GM23248 (cell line): ENCODE measurements around the gene ZNF365.

Source experiments
- EZH2 ChIP-seq: fragments of 200-600 bp; sonication (generic); IDR thresholded peaks from 2 replicates; pipeline ENCODE4 v1.6.1; 2018; ENCODE audit warnings: antibody characterized with exemption, mild to moderate bottlenecking; ENCODE audit not compliant: insufficient read depth, poor library complexity, severe bottlenecking
- EZH2phosphoT487 ChIP-seq: fragments of 200-600 bp; sonication (generic); IDR thresholded peaks from 2 replicates; pipeline ENCODE4 v1.6.1; 2018; ENCODE audit warnings: antibody characterized with exemption, moderate library complexity, mild to moderate bottlenecking, low read depth; ENCODE audit not compliant: insufficient read depth

DNA sequence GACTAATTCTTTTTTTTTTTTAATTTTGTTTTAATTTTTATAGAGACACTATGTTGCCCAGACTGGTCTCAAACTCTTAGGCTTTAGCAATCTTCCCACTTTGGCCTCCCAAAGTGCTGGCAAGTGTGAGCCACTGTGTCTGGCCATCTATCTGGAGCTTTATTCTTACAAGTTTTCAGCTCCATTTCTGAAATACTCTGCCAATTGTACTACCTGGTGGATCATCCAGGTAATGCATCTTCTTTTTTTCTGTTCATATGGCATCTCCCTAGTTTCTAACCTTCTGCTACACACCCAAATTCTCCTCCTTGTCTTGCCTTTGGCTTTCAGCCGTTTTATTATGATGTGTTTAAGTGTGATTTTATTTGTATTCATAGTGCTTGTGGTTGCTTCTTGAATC, 40.2 kb downstream of the ZNF365 start:
- TF ChIP-seq EZH2 = no peak
- no peak for TF ChIP-seq EZH2phosphoT487
